GM23338 (cell line): ENCODE results near the gene HOXB4.

Experiments
- EZH2 ChIP-seq: fragments of 200-600 bp; sonication (generic); IDR thresholded peaks from one replicate; pipeline ENCODE4 v1.8.0; 2017; ENCODE audit warnings: antibody characterized with exemption, mild to moderate bottlenecking, low read depth; ENCODE audit not compliant: unreplicated experiment
- JUNB ChIP-seq: IDR thresholded peaks from one replicate; pipeline ENCODE4 v1.6.1; 2016; ENCODE audit warnings: antibody characterized with exemption; ENCODE audit not compliant: unreplicated experiment
- POLR2AphosphoS5 ChIP-seq: IDR thresholded peaks from 2 replicates; pipeline ENCODE4 v1.6.1; 2016; ENCODE audit warnings: antibody characterized with exemption, low read depth
- REST ChIP-seq: IDR thresholded peaks from one replicate; pipeline ENCODE4 v1.6.1; 2018; ENCODE audit warnings: antibody characterized with exemption; ENCODE audit not compliant: unreplicated experiment
- TF ChIP-seq, protein P1 (sequence below), 2 experiments: fragments of 200-600 bp in 1 of 2; sonication (generic) in 1 of 2; conservative IDR thresholded peaks; 2 replicates each; pipeline versions ENCODE4 v1.5.1 to v1.6.1; 2016 to 2017; ENCODE audit warnings: antibody characterized with exemption in 2 of 2, low read depth in 2 of 2, mild to moderate bottlenecking in 2 of 2, moderate library complexity in 1 of 2

DNA sequence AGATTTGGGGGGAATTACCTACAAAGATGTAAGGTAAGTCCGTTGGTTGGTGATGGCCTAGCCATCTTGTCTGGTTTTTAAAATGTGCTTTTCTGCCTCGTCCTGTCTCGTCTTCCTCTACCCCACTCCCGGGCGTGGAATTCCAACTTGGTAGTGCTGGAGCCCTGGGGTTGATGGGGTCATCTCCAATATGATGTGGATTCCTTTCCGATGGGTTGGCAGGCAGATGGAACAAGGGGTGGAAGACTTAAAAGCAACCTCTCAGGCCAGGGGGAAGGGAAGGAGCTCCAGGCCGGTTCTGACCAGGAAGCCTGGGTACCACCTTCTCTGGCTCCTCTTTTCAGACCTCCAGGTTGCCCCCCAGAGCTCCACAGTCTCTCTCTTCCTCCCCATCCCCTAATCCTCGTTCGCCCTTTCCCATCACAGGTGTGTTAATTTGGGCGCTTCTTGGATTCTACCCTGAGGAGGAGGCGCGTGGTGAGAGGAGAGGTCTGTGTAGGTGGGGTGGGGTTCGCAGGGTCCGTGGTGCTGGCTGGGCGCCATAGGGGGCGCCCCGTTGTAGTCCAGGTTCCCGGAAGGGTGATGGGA is 28.1 kb downstream of the HOXB4 start:
- TF ChIP-seq, protein P1, sequence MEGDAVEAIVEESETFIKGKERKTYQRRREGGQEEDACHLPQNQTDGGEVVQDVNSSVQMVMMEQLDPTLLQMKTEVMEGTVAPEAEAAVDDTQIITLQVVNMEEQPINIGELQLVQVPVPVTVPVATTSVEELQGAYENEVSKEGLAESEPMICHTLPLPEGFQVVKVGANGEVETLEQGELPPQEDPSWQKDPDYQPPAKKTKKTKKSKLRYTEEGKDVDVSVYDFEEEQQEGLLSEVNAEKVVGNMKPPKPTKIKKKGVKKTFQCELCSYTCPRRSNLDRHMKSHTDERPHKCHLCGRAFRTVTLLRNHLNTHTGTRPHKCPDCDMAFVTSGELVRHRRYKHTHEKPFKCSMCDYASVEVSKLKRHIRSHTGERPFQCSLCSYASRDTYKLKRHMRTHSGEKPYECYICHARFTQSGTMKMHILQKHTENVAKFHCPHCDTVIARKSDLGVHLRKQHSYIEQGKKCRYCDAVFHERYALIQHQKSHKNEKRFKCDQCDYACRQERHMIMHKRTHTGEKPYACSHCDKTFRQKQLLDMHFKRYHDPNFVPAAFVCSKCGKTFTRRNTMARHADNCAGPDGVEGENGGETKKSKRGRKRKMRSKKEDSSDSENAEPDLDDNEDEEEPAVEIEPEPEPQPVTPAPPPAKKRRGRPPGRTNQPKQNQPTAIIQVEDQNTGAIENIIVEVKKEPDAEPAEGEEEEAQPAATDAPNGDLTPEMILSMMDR (conservative IDR thresholded peaks at IDR 0.05; ENCODE audit: low read depth in 2 of 2): peak in 1 of 2 experiments; percentile 55; a peak in 2 of 4 replicates
- TF ChIP-seq REST (no peak), EZH2 (peak; percentile 17), JUNB (no peak), POLR2AphosphoS5 (no peak)
